ENCODE data around the gene ECM2.

The ECM2 gene

GRCh38 chr9:92493749-92494387, 41.9 kb downstream of the ECM2 start:
- no peak for ATAC-seq

GRCh38 chr9:92492781-92493401, 42.9 kb downstream of the ECM2 start:
- ATAC-seq, result no peak
- no peak overlapping the region for H3K4me3 Mint-ChIP-seq
- H3K36me3 Mint-ChIP-seq, result no peaks in the 10 kb centered on the region
- H3K27ac Mint-ChIP-seq, result no peak overlapping the region
- no peaks in the 10 kb centered on the region for H3K27me3 Mint-ChIP-seq
- H3K4me1 Mint-ChIP-seq, result no peaks in the 10 kb centered on the region
- H3K9me3 Mint-ChIP-seq, result no peaks in the 10 kb centered on the region

More at GRCh38 chr9:92493749-92494387, 41.9 kb downstream of the ECM2 start:
- Mint-ChIP-seq H3K9me3 (no peaks in the 10 kb centered on the region), H3K4me1 (no peaks in the 10 kb centered on the region), H3K36me3 (no peaks in the 10 kb centered on the region), H3K4me3 (no peak overlapping the region), H3K27me3 (no peaks in the 10 kb centered on the region), H3K27ac (no peak overlapping the region)

DNA sequence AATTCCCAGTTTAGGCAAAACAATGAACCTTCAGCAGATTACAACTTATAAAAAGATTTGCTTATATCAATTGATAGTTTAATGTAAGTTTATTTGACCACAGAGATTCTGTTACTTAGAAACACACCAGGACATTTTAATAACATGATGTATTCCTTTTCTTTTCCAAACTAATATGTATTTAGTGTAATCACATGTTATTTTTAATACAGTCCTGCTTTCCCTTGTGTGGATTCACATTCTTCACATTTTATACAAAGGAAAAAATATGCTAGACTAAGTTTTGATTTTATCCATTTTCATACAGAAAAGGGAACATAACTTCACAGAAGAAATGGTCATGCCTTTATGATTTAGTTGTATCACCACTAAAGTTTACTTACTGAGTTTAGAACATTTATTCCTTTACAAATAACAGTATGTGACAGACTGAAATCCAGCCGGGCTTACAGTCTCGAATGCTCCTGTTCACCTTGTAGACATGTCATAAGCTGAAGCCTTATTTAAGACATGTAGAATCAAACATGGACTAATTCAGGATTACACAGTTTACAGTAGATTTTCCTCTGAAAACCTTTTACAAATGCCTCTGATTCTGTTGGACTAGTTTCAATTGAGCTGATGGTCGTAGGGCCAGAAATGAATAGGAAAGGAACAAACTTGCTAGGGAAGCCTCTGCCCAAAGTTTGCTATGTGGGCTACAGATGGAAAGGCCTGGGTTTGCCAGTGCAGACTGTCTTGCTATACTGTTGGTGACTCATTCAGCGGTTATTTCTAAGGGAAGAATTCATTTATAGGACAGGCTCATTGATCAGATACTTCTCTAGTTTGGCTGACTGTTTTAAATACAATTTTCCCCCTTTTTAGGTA, 46.9 kb downstream of the ECM2 start:
- H3K4me3 Mint-ChIP-seq, result no peak overlapping the region
- H3K27me3 Mint-ChIP-seq, result no peaks in the 10 kb centered on the region
- no peak overlapping the region for H3K27ac Mint-ChIP-seq
- no peaks in the 10 kb centered on the region for H3K9me3 Mint-ChIP-seq
- no peaks in the 10 kb centered on the region for H3K4me1 Mint-ChIP-seq
- ATAC-seq, result no peak
- H3K36me3 Mint-ChIP-seq, result no peaks in the 10 kb centered on the region

DNA sequence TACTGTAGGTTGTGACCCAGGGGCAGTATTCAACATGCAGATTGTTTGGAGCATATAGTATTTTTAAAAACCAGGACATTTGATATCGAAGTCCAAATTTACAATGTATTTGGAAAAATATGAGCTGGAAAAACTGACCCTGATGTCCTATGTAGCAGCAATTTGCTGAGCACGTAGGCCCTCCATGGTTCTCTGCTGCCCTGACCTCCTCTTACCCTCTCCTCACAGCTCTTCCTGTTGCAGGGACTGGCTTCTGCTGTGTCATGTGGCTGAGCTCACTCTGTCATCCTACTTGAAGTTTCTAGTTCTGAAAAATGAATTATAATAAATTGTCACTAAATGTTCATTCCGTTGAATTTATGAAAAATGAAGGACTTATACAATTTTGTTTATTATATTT, 49.4 kb downstream of the ECM2 start:
- Mint-ChIP-seq H3K4me1 (peaks cover 2% of the 10 kb centered on the region), H3K4me3 (no peak overlapping the region), H3K36me3 (no peaks in the 10 kb centered on the region), H3K9me3 (no peaks in the 10 kb centered on the region), H3K27me3 (no peaks in the 10 kb centered on the region), H3K27ac (no peak overlapping the region)
- no peak for ATAC-seq

- no peaks in the 10 kb centered on the region for H3K36me3 Mint-ChIP-seq
- peaks cover 8% of the 10 kb centered on the region for H3K4me1 Mint-ChIP-seq
- H3K9me3 Mint-ChIP-seq, result no peaks in the 10 kb centered on the region
- H3K27ac Mint-ChIP-seq, result no peak overlapping the region
- ATAC-seq, result no peak
- H3K27me3 Mint-ChIP-seq, result no peaks in the 10 kb centered on the region
- H3K4me3 Mint-ChIP-seq, result no peak overlapping the region
Observed at GRCh38 chr9:92484563-92484962, 51.2 kb downstream of the ECM2 start.

- no peak for ATAC-seq
Observed at GRCh38 chr9:92483627-92484545, 51.9 kb downstream of the ECM2 start.

DNA sequence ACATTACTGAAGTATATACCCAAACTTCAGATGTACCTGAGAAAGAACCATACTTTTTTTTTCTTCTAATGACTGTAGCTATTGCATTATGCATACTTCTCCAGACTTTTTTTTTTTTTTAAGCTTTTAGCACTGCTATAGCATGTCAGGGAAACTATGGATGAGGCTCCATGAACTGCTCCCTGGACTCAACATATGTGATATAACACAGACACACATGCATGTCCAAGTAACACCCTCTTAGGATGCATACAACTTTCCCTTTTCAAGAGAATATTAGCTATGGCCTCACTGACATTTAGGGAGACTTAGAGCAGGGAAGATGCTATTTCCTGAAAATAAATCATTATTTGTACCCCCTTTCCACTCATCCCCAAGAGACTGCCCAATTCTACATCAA, 53.0 kb downstream of the ECM2 start:
- peaks cover 8% of the 10 kb centered on the region for H3K4me1 Mint-ChIP-seq
- no peaks in the 10 kb centered on the region for H3K9me3 Mint-ChIP-seq
- H3K27ac Mint-ChIP-seq, result no peak overlapping the region
- no peak overlapping the region for H3K4me3 Mint-ChIP-seq
- no peak for ATAC-seq
- no peaks in the 10 kb centered on the region for H3K36me3 Mint-ChIP-seq
- no peaks in the 10 kb centered on the region for H3K27me3 Mint-ChIP-seq

More at GRCh38 chr9:92483627-92484545, 51.9 kb downstream of the ECM2 start:
- H3K36me3 Mint-ChIP-seq, result no peaks in the 10 kb centered on the region
- no peaks in the 10 kb centered on the region for H3K9me3 Mint-ChIP-seq
- no peak overlapping the region for H3K27ac Mint-ChIP-seq
- no peak overlapping the region for H3K4me3 Mint-ChIP-seq
- peaks cover 8% of the 10 kb centered on the region for H3K4me1 Mint-ChIP-seq
- H3K27me3 Mint-ChIP-seq, result no peaks in the 10 kb centered on the region

- ATAC-seq, result no peak
- no peak within 1 kb of the TSS for H3K4me3 Mint-ChIP-seq
Observed at GRCh38 chr9:92482329-92482728, 53.5 kb downstream of the ECM2 start, which contains the start of gene ASPN. Gene ASPN, minus strand, starts transcription at chr9:92482506.

DNA sequence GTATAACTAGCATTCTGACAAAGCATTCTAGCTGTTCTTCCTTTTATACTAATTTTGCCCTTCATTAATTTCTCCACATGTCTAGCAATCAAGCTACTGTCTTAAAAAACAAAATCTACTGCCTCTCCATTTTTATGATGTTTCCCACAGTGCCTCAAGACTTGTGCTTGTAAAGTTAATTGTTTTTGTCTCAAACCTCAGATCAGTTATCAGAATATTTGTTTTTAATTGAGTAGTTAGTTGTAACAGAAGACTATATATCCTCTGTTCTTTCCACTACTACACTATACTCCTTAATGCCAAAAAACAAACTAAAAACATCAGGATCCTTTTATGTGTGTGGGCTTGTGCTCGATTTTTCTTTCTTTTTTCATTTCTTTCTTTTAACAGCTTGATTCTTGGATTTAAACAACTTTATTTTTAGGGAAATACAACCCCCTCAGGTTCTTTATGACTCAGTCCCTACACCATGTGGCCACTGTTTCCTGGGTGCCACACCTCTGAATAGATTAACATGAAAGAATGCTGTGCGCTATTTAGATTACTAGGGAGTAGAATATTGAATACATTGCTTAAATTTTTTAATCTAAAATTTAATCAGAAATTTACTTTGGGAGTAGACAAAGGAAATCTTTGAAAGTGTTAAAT, 54.7 kb downstream of the ECM2 start:
- H3K27ac Mint-ChIP-seq, result no peak overlapping the region
- peaks cover 13% of the 10 kb centered on the region for H3K4me1 Mint-ChIP-seq
- no peaks in the 10 kb centered on the region for H3K27me3 Mint-ChIP-seq
- H3K9me3 Mint-ChIP-seq, result no peaks in the 10 kb centered on the region
- no peak overlapping the region for H3K4me3 Mint-ChIP-seq
- H3K36me3 Mint-ChIP-seq, result no peaks in the 10 kb centered on the region
- ATAC-seq, result no peak

More at GRCh38 chr9:92482329-92482728, 53.5 kb downstream of the ECM2 start, which contains the start of gene ASPN:
- Mint-ChIP-seq H3K27me3 (no peaks in the 10 kb centered on the region), H3K36me3 (no peaks in the 10 kb centered on the region), H3K9me3 (no peaks in the 10 kb centered on the region), H3K4me1 (peaks cover 8% of the 10 kb centered on the region), H3K27ac (no peak within 1 kb of the TSS)

DNA sequence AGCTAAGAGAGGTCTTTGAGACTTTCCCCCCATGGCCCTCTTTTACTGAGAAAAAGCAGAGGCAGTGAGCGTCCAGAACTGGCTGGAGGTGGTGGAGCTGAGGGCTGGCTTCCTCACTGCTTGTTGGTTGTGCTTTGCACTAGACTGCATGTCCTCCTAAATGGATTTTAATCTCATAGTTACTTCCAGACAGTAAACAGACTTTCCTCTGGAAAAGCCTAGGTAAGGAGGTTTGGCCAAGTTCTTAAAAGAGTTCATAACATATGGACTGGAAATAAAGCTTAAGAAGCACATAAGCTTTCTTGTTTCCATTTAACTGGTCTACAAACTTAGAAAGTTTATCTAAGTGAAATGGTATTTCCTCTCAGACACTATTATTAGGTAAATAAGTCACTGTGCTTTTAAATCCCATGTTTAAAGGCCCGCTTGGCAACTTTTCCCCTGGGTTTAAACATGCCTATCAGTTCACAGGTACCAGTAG, 55.5 kb downstream of the ECM2 start:
- ATAC-seq, result no peak
- Mint-ChIP-seq H3K9me3 (no peaks in the 10 kb centered on the region), H3K4me1 (peaks cover 13% of the 10 kb centered on the region), H3K27me3 (no peaks in the 10 kb centered on the region), H3K4me3 (no peak overlapping the region), H3K27ac (no peak overlapping the region), H3K36me3 (no peaks in the 10 kb centered on the region)

DNA sequence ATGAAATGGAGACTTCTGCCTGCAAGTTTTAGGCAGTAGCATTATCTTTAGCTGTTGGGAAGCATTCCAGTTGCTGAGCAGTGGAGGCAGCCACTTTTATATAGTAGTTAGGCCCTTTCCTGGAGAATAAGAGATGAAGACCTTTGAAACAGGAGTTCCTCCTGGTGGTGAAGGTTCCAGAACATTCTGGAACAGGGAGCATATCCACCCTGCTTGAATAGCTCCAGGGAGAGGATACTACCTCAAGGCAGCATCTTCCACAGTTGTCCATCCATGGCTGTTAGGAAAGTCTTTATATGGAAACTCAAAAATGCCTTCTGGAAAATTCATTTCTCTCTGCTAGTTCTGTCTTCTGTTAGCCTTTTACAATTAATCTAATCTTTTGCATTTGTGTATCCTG, 56.4 kb downstream of the ECM2 start:
- Mint-ChIP-seq H3K4me3 (no peak overlapping the region), H3K9me3 (no peaks in the 10 kb centered on the region), H3K36me3 (no peaks in the 10 kb centered on the region), H3K27me3 (no peaks in the 10 kb centered on the region), H3K27ac (no peak overlapping the region), H3K4me1 (peaks cover 13% of the 10 kb centered on the region)
- ATAC-seq, result no peak

- Mint-ChIP-seq H3K4me3 (no peak overlapping the region), H3K27ac (no peak overlapping the region), H3K9me3 (no peaks in the 10 kb centered on the region), H3K27me3 (no peaks in the 10 kb centered on the region), H3K4me1 (peaks cover 13% of the 10 kb centered on the region), H3K36me3 (no peaks in the 10 kb centered on the region)
- no peak for ATAC-seq
Observed at GRCh38 chr9:92478783-92479182, 57.0 kb downstream of the ECM2 start.

DNA sequence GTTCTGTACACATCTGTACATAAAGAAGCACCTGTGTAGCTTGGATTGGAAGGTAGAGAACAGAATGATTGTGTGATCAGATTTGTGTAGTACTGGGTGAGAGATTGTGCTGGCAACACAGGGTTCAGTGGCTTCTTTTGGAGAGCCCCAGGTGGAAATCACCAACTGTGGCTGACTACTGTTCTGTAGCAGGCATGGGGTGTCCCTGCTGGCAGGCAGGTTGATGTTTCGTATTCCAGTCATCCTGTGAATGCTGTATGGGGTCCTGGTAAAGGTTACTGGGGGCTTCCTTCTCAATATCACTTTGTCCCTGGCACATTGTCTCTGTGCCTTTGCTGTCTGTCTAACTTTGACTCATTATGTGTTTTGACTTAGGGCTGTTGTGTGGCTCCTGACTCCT, 58.8 kb downstream of the ECM2 start:
- peak; percentile 74 for ATAC-seq
- no peaks in the 10 kb centered on the region for H3K36me3 Mint-ChIP-seq
- no peak overlapping the region for H3K4me3 Mint-ChIP-seq
- no peak overlapping the region for H3K27ac Mint-ChIP-seq
- peaks cover 13% of the 10 kb centered on the region for H3K4me1 Mint-ChIP-seq
- no peaks in the 10 kb centered on the region for H3K9me3 Mint-ChIP-seq
- H3K27me3 Mint-ChIP-seq, result no peaks in the 10 kb centered on the region

DNA sequence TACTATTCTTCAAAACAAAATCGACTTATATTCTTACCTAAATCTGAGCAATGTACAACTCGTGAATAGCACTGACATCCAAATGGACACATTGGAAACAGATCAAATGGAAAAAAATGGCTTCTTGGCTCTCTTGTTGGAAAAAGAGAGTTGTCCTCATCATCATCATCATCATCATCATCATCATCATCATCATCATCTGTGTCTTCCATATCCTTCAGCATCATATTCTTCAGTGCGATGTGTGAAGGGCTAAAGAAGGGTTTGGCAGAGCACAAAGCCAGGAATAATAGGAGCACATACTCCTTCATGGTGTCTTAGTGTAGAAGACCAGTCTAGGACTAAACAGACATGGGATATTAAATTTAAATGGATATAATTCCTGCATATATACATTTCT, 61.2 kb downstream of the ECM2 start:
- no peaks in the 10 kb centered on the region for H3K27me3 Mint-ChIP-seq
- peaks cover 5% of the 10 kb centered on the region for H3K4me1 Mint-ChIP-seq
- H3K27ac Mint-ChIP-seq, result no peak overlapping the region
- H3K9me3 Mint-ChIP-seq, result no peaks in the 10 kb centered on the region
- H3K36me3 Mint-ChIP-seq, result no peaks in the 10 kb centered on the region
- no peak for ATAC-seq
- no peak overlapping the region for H3K4me3 Mint-ChIP-seq
